ENCODE measurements around the gene SLC41A3.

DNA sequence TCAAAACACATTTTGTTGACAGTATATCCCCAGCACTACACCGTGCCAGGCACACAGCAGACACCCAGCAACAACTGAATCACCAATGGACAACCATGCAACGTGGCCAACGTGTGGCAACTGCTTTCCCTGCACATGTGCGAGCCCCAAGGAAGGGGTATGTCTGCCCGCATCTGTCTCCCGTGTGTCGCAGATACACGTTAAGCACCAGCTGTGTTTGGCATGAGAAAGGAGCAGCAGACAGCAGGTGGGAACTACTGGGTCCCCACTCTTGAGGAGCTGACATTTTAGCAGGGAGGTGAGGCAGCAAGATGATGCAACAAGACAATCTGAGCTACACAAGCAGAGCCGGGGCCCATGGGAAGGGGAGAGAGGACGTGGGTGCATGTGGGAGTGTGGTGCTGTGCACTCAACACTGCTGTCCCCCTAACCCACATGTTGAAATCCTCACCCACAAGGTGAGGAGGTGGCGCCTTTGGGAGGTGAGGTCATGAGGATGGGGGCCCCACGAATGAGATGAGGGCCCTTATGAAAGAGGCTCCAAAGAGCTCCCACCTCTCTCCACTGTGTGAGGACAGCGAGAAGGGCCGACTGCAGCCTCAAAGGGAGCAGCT lies 58.7 kb downstream of the SLC41A3 start:
- TF ChIP-seq, protein P1, sequence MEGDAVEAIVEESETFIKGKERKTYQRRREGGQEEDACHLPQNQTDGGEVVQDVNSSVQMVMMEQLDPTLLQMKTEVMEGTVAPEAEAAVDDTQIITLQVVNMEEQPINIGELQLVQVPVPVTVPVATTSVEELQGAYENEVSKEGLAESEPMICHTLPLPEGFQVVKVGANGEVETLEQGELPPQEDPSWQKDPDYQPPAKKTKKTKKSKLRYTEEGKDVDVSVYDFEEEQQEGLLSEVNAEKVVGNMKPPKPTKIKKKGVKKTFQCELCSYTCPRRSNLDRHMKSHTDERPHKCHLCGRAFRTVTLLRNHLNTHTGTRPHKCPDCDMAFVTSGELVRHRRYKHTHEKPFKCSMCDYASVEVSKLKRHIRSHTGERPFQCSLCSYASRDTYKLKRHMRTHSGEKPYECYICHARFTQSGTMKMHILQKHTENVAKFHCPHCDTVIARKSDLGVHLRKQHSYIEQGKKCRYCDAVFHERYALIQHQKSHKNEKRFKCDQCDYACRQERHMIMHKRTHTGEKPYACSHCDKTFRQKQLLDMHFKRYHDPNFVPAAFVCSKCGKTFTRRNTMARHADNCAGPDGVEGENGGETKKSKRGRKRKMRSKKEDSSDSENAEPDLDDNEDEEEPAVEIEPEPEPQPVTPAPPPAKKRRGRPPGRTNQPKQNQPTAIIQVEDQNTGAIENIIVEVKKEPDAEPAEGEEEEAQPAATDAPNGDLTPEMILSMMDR (IDR thresholded peaks at IDR 0.05) = no peak
- no peak for TF ChIP-seq POLR2A (IDR thresholded peaks at IDR 0.05)

Measured in adrenal gland (tissue), 5 donors.